SK-N-SH (cell line): ENCODE results near the gene SMIM29. TPM values are rescaled to one million over a fixed set of nuclear protein-coding genes. Genes with fewer than 3 reads are reported as not detected.

ENCODE experiments used
- CTCF ChIA-PET: fragments of 300-600, 350-600 bp; formaldehyde crosslinking; extraction: SDS; loops from one replicate; lab custom pipeline; 2021; lab: Yijun Ruan, JAX
- POLR2A ChIA-PET: fragments of 350-600 bp; sonication (Branson Sonifier 250); formaldehyde crosslinking; extraction: SDS; loops from one replicate; lab custom pipeline; 2020; ENCODE audit warnings: antibody characterized with exemption, inconsistent platforms; lab: Yijun Ruan, JAX
- DNase-seq: peaks from one replicate; pipeline ENCODE4 v3.0.0; 2012
- H2AFZ ChIP-seq: fragments of 200-600 bp; sonication (generic); 2 replicates; pipeline ENCODE4 v1.8.1; 2016; ENCODE audit warnings: antibody characterized with exemption, mild to moderate bottlenecking, low read depth
- H3F3A ChIP-seq: fragments of 200-600 bp; sonication (generic); replicated peaks from 2 replicates; pipeline ENCODE3; 2016; ENCODE audit warnings: antibody characterized with exemption, mild to moderate bottlenecking; ENCODE audit not compliant: insufficient read depth
- H3K27ac ChIP-seq, 2 experiments: fragments of 200-500 bp in 1 of 2; fragments of 200-600 bp in 1 of 2; sonication (Bioruptor generic) in 1 of 2; sonication (generic), shearing (Covaris generic) in 1 of 2; 2 replicates each; pipeline versions ENCODE4 v1.5.1 to v1.6.1; 2014 to 2016; ENCODE audit warnings: low read depth in 2 of 2, inconsistent platforms in 1 of 2, low read length in 1 of 2, mild to moderate bottlenecking in 1 of 2, mixed read lengths in 1 of 2
- H3K27me3 ChIP-seq: fragments of 200-600 bp; sonication (generic), shearing (Covaris generic); 2 replicates; pipeline ENCODE4 v1.6.1; 2016; ENCODE audit warnings: mixed run types; ENCODE audit not compliant: insufficient read depth
- H3K36me3 ChIP-seq, 2 experiments: fragments of 200-500 bp in 1 of 2; fragments of 200-600 bp in 1 of 2; sonication (Bioruptor generic) in 1 of 2; sonication (generic) in 1 of 2; replicated peaks in 1 of 2; 2 replicates each; pipeline versions ENCODE3 to v1.5.1; 2014 to 2016; ENCODE audit warnings: low read length in 1 of 2, mild to moderate bottlenecking in 1 of 2; ENCODE audit not compliant: insufficient read depth in 2 of 2, control insufficient read depth in 1 of 2
- H3K4me1 ChIP-seq, 2 experiments: fragments of 200-500 bp in 1 of 2; fragments of 200-600 bp in 1 of 2; sonication (Bioruptor generic) in 1 of 2; sonication (generic), shearing (Covaris generic) in 1 of 2; 2 replicates each; pipeline versions ENCODE4 v1.5.1 to v1.6.1; 2014 to 2016; ENCODE audit warnings: low read depth in 1 of 2, low read length in 1 of 2, mixed run types in 1 of 2; ENCODE audit not compliant: insufficient read depth in 2 of 2, control insufficient read depth in 1 of 2
- H3K4me2 ChIP-seq: fragments of 200-600 bp; sonication (generic), shearing (Covaris generic); 2 replicates; pipeline ENCODE4 v1.6.1; 2017; ENCODE audit warnings: mixed run types
- H3K4me3 ChIP-seq, 2 experiments: fragments of 200-500 bp in 1 of 2; fragments of 200-600 bp in 1 of 2; sonication (Bioruptor generic) in 1 of 2; sonication (generic), shearing (Covaris generic) in 1 of 2; 2 replicates each; pipeline versions ENCODE4 v1.5.1 to v1.8.1; 2014 to 2016; ENCODE audit warnings: low read depth in 2 of 2, inconsistent platforms in 1 of 2, low read length in 1 of 2, mild to moderate bottlenecking in 1 of 2, mixed read lengths in 1 of 2, moderate library complexity in 1 of 2
- H3K79me2 ChIP-seq: fragments of 200-600 bp; sonication (generic); 2 replicates; pipeline ENCODE4 v1.8.1; 2017; ENCODE audit warnings: mild to moderate bottlenecking; ENCODE audit not compliant: insufficient read depth
- H3K9ac ChIP-seq: fragments of 200-600 bp; sonication (generic); 2 replicates; pipeline ENCODE4 v1.6.1; 2017; ENCODE audit warnings: mixed run types
- H3K9me2 ChIP-seq: fragments of 200-600 bp; sonication (generic); 2 replicates; pipeline ENCODE4 v1.6.1; 2017; ENCODE audit warnings: mixed run types
- H3K9me3 ChIP-seq: fragments of 200-600 bp; sonication (generic); 2 replicates; pipeline ENCODE4 v1.6.1; 2017; ENCODE audit warnings: mixed run types, mild to moderate bottlenecking, moderate library complexity
- H4K20me1 ChIP-seq: fragments of 200-600 bp; sonication (generic); 2 replicates; pipeline ENCODE4 v1.6.1; 2017; ENCODE audit warnings: mild to moderate bottlenecking, mixed run types; ENCODE audit not compliant: insufficient read depth
- EP300 ChIP-seq, 2 experiments: IDR thresholded peaks; 2 replicates each; pipeline versions ENCODE4 v1.4.0 to v1.6.1; 2012; ENCODE audit warnings: borderline replicate concordance in 1 of 2, low read depth in 1 of 2, low read length in 1 of 2
- FOSL2 ChIP-seq: IDR thresholded peaks from 2 replicates; pipeline ENCODE4 v1.4.0; 2012; ENCODE audit warnings: low read depth, mild to moderate bottlenecking, moderate library complexity, borderline replicate concordance
- GABPA ChIP-seq: IDR thresholded peaks from 2 replicates; pipeline ENCODE4 v1.4.0; 2012; ENCODE audit warnings: low read depth, mild to moderate bottlenecking
- GATA2 ChIP-seq: sonication (generic); formaldehyde crosslinking; IDR thresholded peaks from 2 replicates; pipeline ENCODE4 v1.5.0; 2020; ENCODE audit warnings: mild to moderate bottlenecking, missing genetic modification reagents
- JUND ChIP-seq: IDR thresholded peaks from 2 replicates; pipeline ENCODE4 v1.4.0; 2012
- RAD21 ChIP-seq: IDR thresholded peaks from 2 replicates; pipeline ENCODE4 v1.6.1; 2012; ENCODE audit warnings: mild to moderate bottlenecking, low read length
- RFX5 ChIP-seq: IDR thresholded peaks from 2 replicates; pipeline ENCODE4 v1.6.1; 2012; ENCODE audit warnings: mild to moderate bottlenecking, improper control_type of control experiment, low read length
- RXRA ChIP-seq: IDR thresholded peaks from 2 replicates; pipeline ENCODE4 v1.4.0; 2012; ENCODE audit warnings: low read depth, mild to moderate bottlenecking, borderline replicate concordance
- SIN3A ChIP-seq: IDR thresholded peaks from 2 replicates; pipeline ENCODE4 v1.6.1; 2012; ENCODE audit warnings: low read depth, mild to moderate bottlenecking, low read length, moderate library complexity, borderline replicate concordance
- SMC3 ChIP-seq: IDR thresholded peaks from 2 replicates; pipeline ENCODE4 v1.6.1; 2012; ENCODE audit warnings: low read depth, low read length, improper control_type of control experiment
- TCF12 ChIP-seq: IDR thresholded peaks from 2 replicates; pipeline ENCODE4 v1.4.0; 2012
- YY1 ChIP-seq: IDR thresholded peaks from 2 replicates; pipeline ENCODE4 v1.4.0; 2012; ENCODE audit warnings: low read depth, mild to moderate bottlenecking
- WGBS: methylation state at CpG from one replicate; pipeline ENCODE4 v1.1.6; 2017; ENCODE audit warnings: low lambda C conversion rate; 5-methylcytosine and 5-hydroxymethylcytosine counted together
- polyA plus RNA-seq, 3 experiments: library from polyadenylated mRNA; depleted of rRNA; stranded (reverse); fragments of >200 nt; gene quantifications; 2 replicates each; pipeline ENCODE4 v1.2.3, GENCODE V29; 2012
- TF ChIP-seq, protein P1 (sequence below): IDR thresholded peaks from 2 replicates; pipeline ENCODE4 v1.4.0; 2012; ENCODE audit warnings: low read depth, borderline replicate concordance
- TF ChIP-seq, protein P2 (sequence below): fragments of 200-600 bp; sonication (generic); IDR thresholded peaks from 2 replicates; pipeline ENCODE4 v1.6.1; 2017; ENCODE audit warnings: antibody characterized with exemption, mild to moderate bottlenecking, moderate library complexity
- TF ChIP-seq, protein P3 (sequence below): IDR thresholded peaks from 2 replicates; pipeline ENCODE4 v1.4.0; 2012; ENCODE audit warnings: low read depth

The SMIM29 gene
- polyA plus RNA-seq, 1 of the 3 experiments (the other 2 are of a cell fraction), result 50.2 TPM

DNA sequence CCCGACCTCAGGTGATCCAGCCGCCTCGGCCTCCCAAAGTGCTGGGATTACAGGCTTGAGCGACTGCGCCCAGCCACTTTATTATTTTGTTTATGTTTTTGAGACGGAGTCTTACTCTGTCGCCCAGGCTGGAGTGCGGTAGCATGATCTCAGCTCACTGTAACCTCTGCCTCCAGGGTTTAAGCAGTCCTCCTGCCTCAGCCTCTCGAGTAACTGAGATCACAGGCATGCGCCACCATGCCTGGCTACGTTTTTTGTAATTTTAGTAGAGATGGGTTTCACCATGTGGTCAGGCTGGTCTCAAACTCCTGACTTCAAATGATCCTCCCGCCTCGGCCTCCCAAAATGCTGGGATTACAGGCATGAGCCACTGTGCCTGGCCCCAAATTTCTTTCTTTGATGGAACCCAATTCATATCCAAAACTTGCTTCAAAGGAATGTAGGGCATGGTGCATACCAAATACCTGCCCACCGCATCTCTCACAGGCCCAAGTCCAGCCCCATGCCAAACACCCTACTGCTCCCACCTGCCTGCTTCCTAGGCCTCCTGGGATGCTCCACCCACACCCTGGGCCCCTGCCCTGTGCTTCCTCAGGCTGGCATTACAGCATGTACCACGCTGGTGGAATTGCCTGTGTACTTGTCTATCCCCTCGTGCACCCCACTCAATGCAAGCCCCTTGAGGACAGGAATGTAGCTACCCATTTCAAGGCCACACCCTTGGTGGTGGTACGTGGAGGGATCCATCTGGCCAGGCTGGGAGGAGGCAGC is 17.1 kb downstream of the SMIM29 start:
- H3K4me2 ChIP-seq, result no peak overlapping the region
- POLR2A ChIA-PET, result no interaction called here
- H2AFZ ChIP-seq, result no peak overlapping the region
- H3K9me3 ChIP-seq, result no peaks in the 10 kb centered on the region
- WGBS, result 96% methylated on average over 17 of the region's 17 CpGs
- no peak for TF ChIP-seq JUND
- no peak for TF ChIP-seq TCF12
- TF ChIP-seq RAD21, result no peak
- TF ChIP-seq SIN3A, result no peak
- no peak for TF ChIP-seq GATA2 (CRISPR knock-in tag)
- TF ChIP-seq, protein P1, sequence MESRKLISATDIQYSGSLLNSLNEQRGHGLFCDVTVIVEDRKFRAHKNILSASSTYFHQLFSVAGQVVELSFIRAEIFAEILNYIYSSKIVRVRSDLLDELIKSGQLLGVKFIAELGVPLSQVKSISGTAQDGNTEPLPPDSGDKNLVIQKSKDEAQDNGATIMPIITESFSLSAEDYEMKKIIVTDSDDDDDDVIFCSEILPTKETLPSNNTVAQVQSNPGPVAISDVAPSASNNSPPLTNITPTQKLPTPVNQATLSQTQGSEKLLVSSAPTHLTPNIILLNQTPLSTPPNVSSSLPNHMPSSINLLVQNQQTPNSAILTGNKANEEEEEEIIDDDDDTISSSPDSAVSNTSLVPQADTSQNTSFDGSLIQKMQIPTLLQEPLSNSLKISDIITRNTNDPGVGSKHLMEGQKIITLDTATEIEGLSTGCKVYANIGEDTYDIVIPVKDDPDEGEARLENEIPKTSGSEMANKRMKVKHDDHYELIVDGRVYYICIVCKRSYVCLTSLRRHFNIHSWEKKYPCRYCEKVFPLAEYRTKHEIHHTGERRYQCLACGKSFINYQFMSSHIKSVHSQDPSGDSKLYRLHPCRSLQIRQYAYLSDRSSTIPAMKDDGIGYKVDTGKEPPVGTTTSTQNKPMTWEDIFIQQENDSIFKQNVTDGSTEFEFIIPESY, result no peak
- no peak for TF ChIP-seq SMC3
- TF ChIP-seq GABPA, result no peak
- no peak for TF ChIP-seq FOSL2
- no peak for TF ChIP-seq YY1
- no peak for TF ChIP-seq RFX5
- TF ChIP-seq, protein P2, sequence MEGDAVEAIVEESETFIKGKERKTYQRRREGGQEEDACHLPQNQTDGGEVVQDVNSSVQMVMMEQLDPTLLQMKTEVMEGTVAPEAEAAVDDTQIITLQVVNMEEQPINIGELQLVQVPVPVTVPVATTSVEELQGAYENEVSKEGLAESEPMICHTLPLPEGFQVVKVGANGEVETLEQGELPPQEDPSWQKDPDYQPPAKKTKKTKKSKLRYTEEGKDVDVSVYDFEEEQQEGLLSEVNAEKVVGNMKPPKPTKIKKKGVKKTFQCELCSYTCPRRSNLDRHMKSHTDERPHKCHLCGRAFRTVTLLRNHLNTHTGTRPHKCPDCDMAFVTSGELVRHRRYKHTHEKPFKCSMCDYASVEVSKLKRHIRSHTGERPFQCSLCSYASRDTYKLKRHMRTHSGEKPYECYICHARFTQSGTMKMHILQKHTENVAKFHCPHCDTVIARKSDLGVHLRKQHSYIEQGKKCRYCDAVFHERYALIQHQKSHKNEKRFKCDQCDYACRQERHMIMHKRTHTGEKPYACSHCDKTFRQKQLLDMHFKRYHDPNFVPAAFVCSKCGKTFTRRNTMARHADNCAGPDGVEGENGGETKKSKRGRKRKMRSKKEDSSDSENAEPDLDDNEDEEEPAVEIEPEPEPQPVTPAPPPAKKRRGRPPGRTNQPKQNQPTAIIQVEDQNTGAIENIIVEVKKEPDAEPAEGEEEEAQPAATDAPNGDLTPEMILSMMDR, result no peak
- H3K27ac ChIP-seq, result no peak overlapping the region
- H3K79me2 ChIP-seq, result no peaks in the 10 kb centered on the region
- H3K36me3 ChIP-seq, result no peaks in the 10 kb centered on the region
- peaks cover 0 to 7% of the 10 kb centered on the region in 2 experiments; a peak in 2 of 4 replicates for H3K4me1 ChIP-seq
- CTCF ChIA-PET, result interaction anchor here (1.0 to 2.1 kb wide), 4 partner anchors 18 to 68 kb away, joined by 3 to 12 read pairs (median 3); partner anchors contain the start of gene SMIM29
- no peaks in the 10 kb centered on the region for H3K27me3 ChIP-seq
- no peaks in the 10 kb centered on the region for H4K20me1 ChIP-seq
- H3K4me3 ChIP-seq, result no peak overlapping the region
- peaks cover 10% of the 10 kb centered on the region for H3F3A ChIP-seq
- H3K9me2 ChIP-seq, result no peaks in the 10 kb centered on the region
- DNase-seq, result no peak
- H3K9ac ChIP-seq, result no peak overlapping the region

DNA sequence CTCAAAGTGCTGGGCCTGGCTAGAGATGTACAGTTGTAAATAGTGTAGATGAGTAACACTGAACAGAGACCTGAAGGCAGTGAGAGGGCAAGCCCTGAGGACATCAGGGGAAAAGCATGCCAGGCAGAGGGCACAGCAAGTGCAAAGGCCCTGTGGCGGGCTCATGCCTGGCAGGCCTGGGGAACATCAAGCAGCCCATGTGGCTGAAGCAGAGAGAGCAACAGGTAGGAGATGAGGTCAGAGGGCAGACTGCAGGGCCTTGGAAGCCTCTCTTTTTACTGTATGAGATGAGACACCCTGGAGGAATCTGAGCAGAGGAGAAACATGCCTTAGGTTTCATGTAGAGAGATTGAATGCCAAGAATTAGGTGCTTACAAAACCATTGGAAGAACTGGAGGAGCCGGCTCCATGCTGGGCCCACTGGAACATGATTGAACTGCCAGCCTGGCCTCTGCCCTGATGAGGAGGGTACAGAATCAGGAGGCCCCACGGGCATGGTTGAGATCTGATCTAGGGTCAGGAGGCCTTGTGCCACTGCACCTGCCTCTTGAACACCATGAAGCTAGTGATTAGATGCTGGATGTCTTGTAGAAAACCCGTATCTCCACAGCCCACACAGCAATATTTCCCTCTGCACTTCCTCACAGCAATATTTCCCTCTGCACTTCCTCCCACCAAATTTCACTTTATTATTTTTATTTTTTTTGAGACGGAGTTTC is 18.0 kb downstream of the SMIM29 start:
- TF ChIP-seq GATA2 (CRISPR knock-in tag) (no peak), RXRA (no peak), EP300 (IDR thresholded peaks at IDR 0.05; ENCODE audit: borderline replicate concordance in 1 of 2, low read depth in 1 of 2, low read length in 1 of 2) (no peak)
- TF ChIP-seq, protein P3, sequence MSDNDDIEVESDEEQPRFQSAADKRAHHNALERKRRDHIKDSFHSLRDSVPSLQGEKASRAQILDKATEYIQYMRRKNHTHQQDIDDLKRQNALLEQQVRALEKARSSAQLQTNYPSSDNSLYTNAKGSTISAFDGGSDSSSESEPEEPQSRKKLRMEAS, result no peak
- TF ChIP-seq, protein P1, result no peak
- TF ChIP-seq, all 33 proteins: peak for 0
- Histone ChIP-seq H3K4me1 (peaks cover 0 to under 1% of the 10 kb centered on the region in 2 experiments; a peak in 1 of 4 replicates), H3K4me3 (no peak overlapping the region), H4K20me1 (no peaks in the 10 kb centered on the region), H3K36me3 (no peaks in the 10 kb centered on the region), H3K9ac (no peak overlapping the region), H2AFZ (no peak overlapping the region), H3K27me3 (no peaks in the 10 kb centered on the region), H3K9me2 (no peaks in the 10 kb centered on the region), H3K79me2 (no peaks in the 10 kb centered on the region), H3K4me2 (no peak overlapping the region), H3K9me3 (no peaks in the 10 kb centered on the region), H3K27ac (no peak overlapping the region), H3F3A (peaks cover 10% of the 10 kb centered on the region)
- 96% methylated on average over 5 of the region's 5 CpGs for WGBS
- DNase-seq, result no peak
- CTCF ChIA-PET, result interaction anchor here (0.6 to 2.1 kb wide), 4 partner anchors 14 to 67 kb away, joined by 3 to 12 read pairs (median 4); no protein-coding TSS in a partner anchor
- POLR2A ChIA-PET, result no interaction called here
